Suppressor macrophage treated with lipopolysaccharide for 4 hours (primary cell): Measurements from ENCODE around the gene FBXO46.
A peak's percentile ranks its signal among the peaks of the same experiment; 100 is the strongest.
"Not testable (repeated sequence)": the region's sequence is repeated elsewhere in the genome, so short reads cannot be mapped to it uniquely, and the experiment has no call there.

Experiments used
- DNase-seq: peaks from one replicate; pipeline ENCODE4 v3.0.0-alpha.2; 2020

The FBXO46 gene

GRCh38 chr19:45717983-45718650, 12.6 kb downstream of the FBXO46 start:
- DNase-seq: no peak

GRCh38 chr19:45717131-45717982, 13.3 kb downstream of the FBXO46 start:
- peak; percentile 100 for DNase-seq

GRCh38 chr19:45716359-45717130, 14.2 kb downstream of the FBXO46 start:
- DNase-seq: no peak

GRCh38 chr19:45715139-45715538, 15.6 kb downstream of the FBXO46 start:
- no peak for DNase-seq

GRCh38 chr19:45713141-45713540, 17.6 kb downstream of the FBXO46 start:
- DNase-seq: no peak

GRCh38 chr19:45712699-45713067, 18.0 kb downstream of the FBXO46 start:
- no peak for DNase-seq

GRCh38 chr19:45711851-45712698, 18.6 kb downstream of the FBXO46 start:
- DNase-seq: no peak

GRCh38 chr19:45710356-45711130, 20.2 kb downstream of the FBXO46 start:
- DNase-seq: no peak

GRCh38 chr19:45705710-45706415, 24.8 kb downstream of the FBXO46 start:
- no peak for DNase-seq

- DNase-seq: no peak
Observed at GRCh38 chr19:45705115-45705514, 25.6 kb downstream of the FBXO46 start.

- no peak for DNase-seq
Observed at GRCh38 chr19:45701676-45702075, 29.0 kb downstream of the FBXO46 start.

GRCh38 chr19:45693106-45693788, 37.4 kb downstream of the FBXO46 start:
- DNase-seq: peak; percentile 86

- DNase-seq: peak; percentile 99
Observed at GRCh38 chr19:45692187-45693105, 38.2 kb downstream of the FBXO46 start, which contains the start of gene QPCTL. TSS of gene QPCTL (plus strand) at chr19:45692666. CDS start at chr19:45692704, 38 bp downstream.

- peak; percentile 97 for DNase-seq
Observed at GRCh38 chr19:45691516-45692186, 39.0 kb downstream of the FBXO46 start, which contains the start of gene SNRPD2. TSS of gene SNRPD2 (minus strand) at chr19:45691953. CDS start at chr19:45691888, 65 bp downstream.

GRCh38 chr19:45687599-45687998, 43.1 kb downstream of the FBXO46 start:
- DNase-seq: no peak

- not testable (repeated sequence) for DNase-seq
Observed at GRCh38 chr19:45685045-45685444, 45.7 kb downstream of the FBXO46 start.

GRCh38 chr19:45682908-45683307, 47.8 kb downstream of the FBXO46 start:
- no peak for DNase-seq

GRCh38 chr19:45682117-45682516, 48.6 kb downstream of the FBXO46 start:
- no peak for DNase-seq
